ENCODE results near the gene PLEKHH2. TPM values are rescaled to one million over a fixed set of nuclear protein-coding genes. Genes with fewer than 3 reads are reported as not detected.

The PLEKHH2 gene
- total and polyA plus RNA-seq, 2 of the 13 experiments (the other 11 are each of a cell fraction or from before 2014, with no cell fraction given), result 1.1 to 3.0 TPM

- TF ChIP-seq, protein P1, sequence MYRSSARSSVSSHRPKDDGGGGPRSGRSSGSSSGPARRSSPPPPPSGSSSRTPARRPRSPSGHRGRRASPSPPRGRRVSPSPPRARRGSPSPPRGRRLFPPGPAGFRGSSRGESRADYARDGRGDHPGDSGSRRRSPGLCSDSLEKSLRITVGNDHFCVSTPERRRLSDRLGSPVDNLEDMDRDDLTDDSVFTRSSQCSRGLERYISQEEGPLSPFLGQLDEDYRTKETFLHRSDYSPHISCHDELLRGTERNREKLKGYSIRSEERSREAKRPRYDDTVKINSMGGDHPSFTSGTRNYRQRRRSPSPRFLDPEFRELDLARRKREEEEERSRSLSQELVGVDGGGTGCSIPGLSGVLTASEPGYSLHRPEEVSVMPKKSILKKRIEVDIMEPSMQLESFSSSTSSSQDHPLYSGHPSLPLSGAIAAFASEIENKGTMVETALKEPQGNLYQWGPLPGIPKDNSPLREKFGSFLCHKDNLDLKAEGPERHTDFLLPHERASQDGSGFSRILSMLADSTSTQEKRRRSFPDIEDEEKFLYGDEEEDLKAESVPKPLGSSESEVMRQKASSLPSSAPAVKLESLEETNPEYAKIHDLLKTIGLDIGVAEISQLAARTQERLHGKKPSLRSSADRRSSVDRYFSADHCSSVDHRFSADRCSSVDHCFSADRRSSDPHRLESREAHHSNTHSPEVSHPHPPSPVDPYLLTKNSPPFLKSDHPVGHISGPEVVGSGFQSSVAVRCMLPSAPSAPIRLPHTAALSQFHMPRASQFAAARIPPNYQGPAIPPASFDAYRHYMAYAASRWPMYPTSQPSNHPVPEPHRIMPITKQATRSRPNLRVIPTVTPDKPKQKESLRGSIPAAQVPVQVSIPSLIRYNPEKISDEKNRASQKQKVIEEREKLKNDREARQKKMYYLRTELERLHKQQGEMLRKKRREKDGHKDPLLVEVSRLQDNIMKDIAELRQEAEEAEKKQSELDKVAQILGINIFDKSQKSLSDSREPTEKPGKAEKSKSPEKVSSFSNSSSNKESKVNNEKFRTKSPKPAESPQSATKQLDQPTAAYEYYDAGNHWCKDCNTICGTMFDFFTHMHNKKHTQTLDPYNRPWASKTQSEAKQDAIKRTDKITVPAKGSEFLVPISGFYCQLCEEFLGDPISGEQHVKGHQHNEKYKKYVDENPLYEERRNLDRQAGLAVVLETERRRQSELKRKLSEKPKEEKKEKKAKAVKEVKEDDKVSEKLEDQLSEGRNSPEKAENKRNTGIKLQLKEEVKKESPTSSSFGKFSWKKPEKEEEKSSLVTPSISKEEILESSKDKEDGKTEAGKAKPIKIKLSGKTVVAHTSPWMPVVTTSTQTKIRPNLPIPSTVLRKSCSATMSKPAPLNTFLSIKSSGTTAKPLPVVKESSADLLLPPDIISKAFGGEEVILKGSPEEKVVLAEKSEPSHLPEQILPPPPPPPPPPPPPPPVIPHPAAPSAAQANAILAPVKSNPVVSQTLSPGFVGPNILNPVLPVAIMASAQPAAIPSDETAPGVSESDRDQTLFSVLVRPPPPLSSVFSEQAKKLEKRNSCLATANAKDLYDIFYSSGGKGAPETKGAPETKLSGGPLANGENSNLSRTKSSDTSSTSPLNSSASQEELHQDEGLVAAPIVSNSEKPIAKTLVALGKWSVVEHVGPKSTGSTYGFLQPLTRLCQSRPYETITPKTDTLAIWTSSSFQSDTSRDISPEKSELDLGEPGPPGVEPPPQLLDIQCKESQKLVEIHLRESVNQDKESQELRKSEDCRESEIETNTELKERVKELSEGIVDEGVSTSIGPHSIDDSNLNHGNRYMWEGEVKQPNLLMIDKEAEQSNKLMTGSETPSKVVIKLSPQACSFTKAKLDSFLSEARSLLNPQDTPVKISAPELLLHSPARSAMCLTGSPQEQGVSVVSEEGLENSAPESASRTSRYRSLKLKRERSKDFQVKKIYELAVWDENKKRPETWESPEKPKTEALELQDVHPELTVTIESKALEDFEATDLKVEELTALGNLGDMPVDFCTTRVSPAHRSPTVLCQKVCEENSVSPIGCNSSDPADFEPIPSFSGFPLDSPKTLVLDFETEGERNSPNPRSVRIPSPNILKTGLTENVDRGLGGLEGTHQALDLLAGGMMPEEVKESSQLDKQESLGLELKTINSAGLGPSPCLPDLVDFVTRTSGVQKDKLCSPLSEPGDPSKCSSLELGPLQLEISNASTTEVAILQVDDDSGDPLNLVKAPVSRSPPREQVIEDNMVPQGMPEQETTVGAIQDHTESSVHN (CRISPR knock-in tag; IDR thresholded peaks at IDR 0.05), result no peak
- no peak; the same call in 1 of the 2 replicates for TF ChIP-seq SRY (CRISPR knock-in tag; IDR thresholded peaks at IDR 0.05)
- TF ChIP-seq SP4 (CRISPR knock-in tag; IDR thresholded peaks at IDR 0.05), result peak; percentile 84
- TF ChIP-seq PHF21A (CRISPR knock-in tag; IDR thresholded peaks at IDR 0.05), result peak; percentile 68; the same call in 1 of the 2 replicates
- peak; percentile 89; the same call in 1 of the 2 replicates for TF ChIP-seq KDM5A (IDR thresholded peaks at IDR 0.05; ENCODE audit: borderline replicate concordance, low read length)
- peak; percentile 73 for TF ChIP-seq ZNF768 (CRISPR knock-in tag; IDR thresholded peaks at IDR 0.05)
- TF ChIP-seq ZSCAN20 (CRISPR knock-in tag; IDR thresholded peaks at IDR 0.05; ENCODE audit: borderline replicate concordance), result 0 out of 2 replicates have a peak, but pooled peaks have one; percentile 33
- TF ChIP-seq NCOR1 (IDR thresholded peaks at IDR 0.05; ENCODE audit: borderline replicate concordance, low read length), result 0 out of 2 replicates have a peak, but pooled peaks have one; percentile 60
- TF ChIP-seq UBTF (CRISPR knock-in tag; IDR thresholded peaks at IDR 0.05), result peak; percentile 67; the same call in 1 of the 2 replicates
- peak; percentile 81 for TF ChIP-seq IRF2 (CRISPR knock-in tag; IDR thresholded peaks at IDR 0.05)
- TF ChIP-seq SPEN (CRISPR knock-in tag; IDR thresholded peaks at IDR 0.05; ENCODE audit: low read depth), result peak; percentile 84; the same call in 1 of the 2 replicates
- peak; percentile 76; the same call in 1 of the 2 replicates for TF ChIP-seq ZNF879 (CRISPR knock-in tag; IDR thresholded peaks at IDR 0.05)
- peak; percentile 58; the same call in 1 of the 2 replicates for TF ChIP-seq CAMTA2 (CRISPR knock-in tag; IDR thresholded peaks at IDR 0.05; ENCODE audit: borderline replicate concordance)
- peak; percentile 99 for TF ChIP-seq NFYB (CRISPR knock-in tag; IDR thresholded peaks at IDR 0.05)
- TF ChIP-seq ZNF274 (CRISPR knock-in tag; IDR thresholded peaks at IDR 0.05), result peak; percentile 88
- TF ChIP-seq SAFB2 (CRISPR knock-in tag; IDR thresholded peaks at IDR 0.05; ENCODE audit: borderline replicate concordance, low read depth), result no peak
- TF ChIP-seq FOXK2 (IDR thresholded peaks at IDR 0.05), result no peak
- no peak for TF ChIP-seq ISX (CRISPR knock-in tag; conservative IDR thresholded peaks at IDR 0.05)
- no peak for TF ChIP-seq NFATC3 (CRISPR knock-in tag; IDR thresholded peaks at IDR 0.05)
Observed at GRCh38 chr2:43595603-43596412, 41.3 kb upstream of the PLEKHH2 start, which contains the start of gene THADA (continued).
